HL-60 (cell line): ENCODE data around the gene RAP1GAP2.

Source experiments
- GABPA ChIP-seq: IDR thresholded peaks from 2 replicates; pipeline ENCODE4 v1.6.1; 2012; ENCODE audit warnings: low read depth
- POLR2AphosphoS5 ChIP-seq: IDR thresholded peaks from 2 replicates; pipeline ENCODE4 v1.6.1; 2012; ENCODE audit warnings: low read depth
- TF ChIP-seq, protein P1 (sequence below): IDR thresholded peaks from one replicate; pipeline ENCODE4 v1.5.1; 2011; ENCODE audit warnings: low read length, control low read depth, inconsistent platforms; ENCODE audit not compliant: insufficient read depth
- TF ChIP-seq, protein P2 (sequence below): IDR thresholded peaks from 2 replicates; pipeline ENCODE4 v1.6.1; 2012; ENCODE audit warnings: low read depth; ENCODE audit not compliant: insufficient replicate concordance

DNA sequence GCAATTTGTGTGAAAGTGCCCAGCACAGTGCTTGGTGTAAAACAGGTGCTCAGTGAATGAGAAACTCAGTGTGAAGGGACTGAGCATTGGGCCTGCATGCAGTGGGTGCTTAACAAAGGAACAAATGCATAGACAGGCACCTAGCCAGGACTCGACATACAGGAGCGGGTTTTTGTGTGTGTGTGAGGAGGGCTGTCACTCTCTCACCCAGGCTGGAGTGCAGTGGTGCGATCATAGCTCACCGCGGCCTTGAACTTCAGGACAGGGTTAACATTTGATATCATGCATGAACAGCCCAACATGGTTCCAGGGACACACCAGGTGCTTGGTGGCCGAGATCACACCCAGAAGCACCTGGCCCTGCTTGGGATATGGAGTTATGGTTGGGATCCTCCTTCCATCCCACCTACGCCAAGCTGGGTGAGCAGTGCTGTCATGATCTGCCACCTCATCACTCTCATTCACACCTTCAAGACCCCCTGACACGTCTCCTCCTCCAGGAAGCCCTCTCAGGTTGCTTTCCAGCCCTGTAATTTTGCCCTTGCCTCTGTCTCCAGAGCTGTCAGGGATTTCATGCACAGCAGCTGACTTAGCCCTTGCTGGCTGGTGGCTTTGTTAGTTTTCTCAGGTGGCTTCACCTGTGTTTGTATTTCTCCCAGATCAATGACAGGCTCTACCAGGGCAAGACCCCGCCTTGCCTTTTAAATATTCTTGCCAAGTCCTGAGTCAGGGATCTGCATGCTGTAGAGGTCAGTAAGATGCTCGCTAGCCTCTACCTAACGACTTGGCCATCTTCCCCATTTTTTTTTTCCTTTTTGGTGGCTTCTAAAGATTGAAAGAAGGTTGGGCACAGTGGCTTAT lies 200.8 kb downstream of the RAP1GAP2 start:
- TF ChIP-seq, protein P1, sequence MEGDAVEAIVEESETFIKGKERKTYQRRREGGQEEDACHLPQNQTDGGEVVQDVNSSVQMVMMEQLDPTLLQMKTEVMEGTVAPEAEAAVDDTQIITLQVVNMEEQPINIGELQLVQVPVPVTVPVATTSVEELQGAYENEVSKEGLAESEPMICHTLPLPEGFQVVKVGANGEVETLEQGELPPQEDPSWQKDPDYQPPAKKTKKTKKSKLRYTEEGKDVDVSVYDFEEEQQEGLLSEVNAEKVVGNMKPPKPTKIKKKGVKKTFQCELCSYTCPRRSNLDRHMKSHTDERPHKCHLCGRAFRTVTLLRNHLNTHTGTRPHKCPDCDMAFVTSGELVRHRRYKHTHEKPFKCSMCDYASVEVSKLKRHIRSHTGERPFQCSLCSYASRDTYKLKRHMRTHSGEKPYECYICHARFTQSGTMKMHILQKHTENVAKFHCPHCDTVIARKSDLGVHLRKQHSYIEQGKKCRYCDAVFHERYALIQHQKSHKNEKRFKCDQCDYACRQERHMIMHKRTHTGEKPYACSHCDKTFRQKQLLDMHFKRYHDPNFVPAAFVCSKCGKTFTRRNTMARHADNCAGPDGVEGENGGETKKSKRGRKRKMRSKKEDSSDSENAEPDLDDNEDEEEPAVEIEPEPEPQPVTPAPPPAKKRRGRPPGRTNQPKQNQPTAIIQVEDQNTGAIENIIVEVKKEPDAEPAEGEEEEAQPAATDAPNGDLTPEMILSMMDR, result no peak
- TF ChIP-seq POLR2AphosphoS5 (no peak), GABPA (no peak)
- TF ChIP-seq, protein P2, sequence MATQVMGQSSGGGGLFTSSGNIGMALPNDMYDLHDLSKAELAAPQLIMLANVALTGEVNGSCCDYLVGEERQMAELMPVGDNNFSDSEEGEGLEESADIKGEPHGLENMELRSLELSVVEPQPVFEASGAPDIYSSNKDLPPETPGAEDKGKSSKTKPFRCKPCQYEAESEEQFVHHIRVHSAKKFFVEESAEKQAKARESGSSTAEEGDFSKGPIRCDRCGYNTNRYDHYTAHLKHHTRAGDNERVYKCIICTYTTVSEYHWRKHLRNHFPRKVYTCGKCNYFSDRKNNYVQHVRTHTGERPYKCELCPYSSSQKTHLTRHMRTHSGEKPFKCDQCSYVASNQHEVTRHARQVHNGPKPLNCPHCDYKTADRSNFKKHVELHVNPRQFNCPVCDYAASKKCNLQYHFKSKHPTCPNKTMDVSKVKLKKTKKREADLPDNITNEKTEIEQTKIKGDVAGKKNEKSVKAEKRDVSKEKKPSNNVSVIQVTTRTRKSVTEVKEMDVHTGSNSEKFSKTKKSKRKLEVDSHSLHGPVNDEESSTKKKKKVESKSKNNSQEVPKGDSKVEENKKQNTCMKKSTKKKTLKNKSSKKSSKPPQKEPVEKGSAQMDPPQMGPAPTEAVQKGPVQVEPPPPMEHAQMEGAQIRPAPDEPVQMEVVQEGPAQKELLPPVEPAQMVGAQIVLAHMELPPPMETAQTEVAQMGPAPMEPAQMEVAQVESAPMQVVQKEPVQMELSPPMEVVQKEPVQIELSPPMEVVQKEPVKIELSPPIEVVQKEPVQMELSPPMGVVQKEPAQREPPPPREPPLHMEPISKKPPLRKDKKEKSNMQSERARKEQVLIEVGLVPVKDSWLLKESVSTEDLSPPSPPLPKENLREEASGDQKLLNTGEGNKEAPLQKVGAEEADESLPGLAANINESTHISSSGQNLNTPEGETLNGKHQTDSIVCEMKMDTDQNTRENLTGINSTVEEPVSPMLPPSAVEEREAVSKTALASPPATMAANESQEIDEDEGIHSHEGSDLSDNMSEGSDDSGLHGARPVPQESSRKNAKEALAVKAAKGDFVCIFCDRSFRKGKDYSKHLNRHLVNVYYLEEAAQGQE, result no peak
